CD4-positive, alpha-beta T cell treated with Interleukin-17A for 4 hours (primary cell): Measurements from ENCODE around the gene DNAI2.

ENCODE experiments used
- DNase-seq: peaks from one replicate; pipeline ENCODE4 v3.0.0-alpha.2; 2020; ENCODE audit warnings: mixed read lengths

The DNAI2 gene, protein sequence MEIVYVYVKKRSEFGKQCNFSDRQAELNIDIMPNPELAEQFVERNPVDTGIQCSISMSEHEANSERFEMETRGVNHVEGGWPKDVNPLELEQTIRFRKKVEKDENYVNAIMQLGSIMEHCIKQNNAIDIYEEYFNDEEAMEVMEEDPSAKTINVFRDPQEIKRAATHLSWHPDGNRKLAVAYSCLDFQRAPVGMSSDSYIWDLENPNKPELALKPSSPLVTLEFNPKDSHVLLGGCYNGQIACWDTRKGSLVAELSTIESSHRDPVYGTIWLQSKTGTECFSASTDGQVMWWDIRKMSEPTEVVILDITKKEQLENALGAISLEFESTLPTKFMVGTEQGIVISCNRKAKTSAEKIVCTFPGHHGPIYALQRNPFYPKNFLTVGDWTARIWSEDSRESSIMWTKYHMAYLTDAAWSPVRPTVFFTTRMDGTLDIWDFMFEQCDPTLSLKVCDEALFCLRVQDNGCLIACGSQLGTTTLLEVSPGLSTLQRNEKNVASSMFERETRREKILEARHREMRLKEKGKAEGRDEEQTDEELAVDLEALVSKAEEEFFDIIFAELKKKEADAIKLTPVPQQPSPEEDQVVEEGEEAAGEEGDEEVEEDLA

DNA sequence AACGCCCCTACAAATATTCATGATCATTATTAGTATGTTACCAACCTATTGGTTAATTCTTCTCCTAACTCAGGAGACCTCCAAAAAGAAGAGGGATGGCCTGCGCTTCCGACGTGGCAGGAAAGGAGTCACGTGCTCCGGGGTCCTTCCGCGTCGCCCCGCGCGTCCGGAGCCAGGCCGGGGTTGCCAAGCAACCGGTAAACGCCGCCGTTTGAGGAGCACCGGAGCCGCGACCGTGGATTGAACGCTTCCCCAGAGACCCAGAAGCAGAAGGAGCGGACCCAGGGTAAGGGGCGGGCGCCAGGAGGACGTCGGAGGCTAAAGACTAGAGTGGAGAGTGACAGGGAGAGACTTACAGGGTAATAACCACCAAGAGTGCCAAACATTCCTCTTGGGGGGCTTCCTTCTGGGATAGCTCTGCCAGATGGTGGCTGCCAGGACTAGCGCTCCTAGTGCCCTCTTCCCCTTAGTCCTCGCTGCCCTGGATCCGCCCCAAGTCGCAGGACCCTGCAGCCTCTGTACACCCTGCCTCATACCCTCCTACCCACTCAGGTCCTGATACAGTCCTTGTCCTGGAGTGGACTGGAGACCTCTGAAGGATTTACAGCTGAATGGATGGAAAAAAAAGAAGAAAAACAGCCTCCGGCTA lies at the start of gene DNAI2:
TSS of gene DNAI2 (plus strand) at position 175 of the 649 bp plus-strand sequence. CDS start 7,584 bp downstream, outside the sequence.
- peak; percentile 49 for DNase-seq

DNA sequence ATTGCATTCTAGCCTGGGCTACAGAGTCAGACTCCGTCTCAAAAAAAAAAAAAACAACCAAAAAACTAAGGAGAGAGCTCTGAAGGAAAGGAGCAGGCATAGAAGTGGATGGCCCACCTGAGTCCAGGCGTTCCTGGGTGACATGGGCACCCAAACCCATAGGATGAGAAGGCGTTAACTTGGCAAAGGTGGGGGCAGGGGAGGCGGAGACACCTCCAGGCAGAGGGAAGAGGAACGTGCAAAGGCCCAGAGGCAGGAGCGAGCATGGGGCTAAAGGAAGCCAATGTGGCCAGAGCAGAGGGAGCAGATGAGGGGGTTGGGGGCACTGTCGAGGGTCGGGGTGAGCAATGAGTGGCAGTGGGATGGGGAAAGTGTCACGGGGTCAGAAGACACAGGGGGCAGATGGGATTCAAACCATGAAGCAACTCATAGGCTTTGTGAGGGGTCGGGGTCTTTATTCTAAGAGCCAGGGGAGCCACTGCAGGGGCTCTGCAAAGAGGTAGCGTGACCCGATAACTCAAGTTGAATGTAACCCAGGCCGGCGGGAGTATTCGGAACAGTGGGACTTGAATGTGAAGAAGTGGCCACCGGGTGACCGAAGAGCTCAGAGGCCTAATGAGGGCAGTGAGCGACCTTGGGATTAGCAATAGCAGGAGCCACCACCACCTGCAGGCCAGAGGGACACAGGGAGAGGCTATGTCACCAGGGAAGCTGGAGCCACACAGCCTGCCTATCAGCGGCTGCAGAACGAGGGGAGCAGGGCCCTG lies 48.9 kb upstream of the DNAI2 start:
- DNase-seq = no peak

DNA sequence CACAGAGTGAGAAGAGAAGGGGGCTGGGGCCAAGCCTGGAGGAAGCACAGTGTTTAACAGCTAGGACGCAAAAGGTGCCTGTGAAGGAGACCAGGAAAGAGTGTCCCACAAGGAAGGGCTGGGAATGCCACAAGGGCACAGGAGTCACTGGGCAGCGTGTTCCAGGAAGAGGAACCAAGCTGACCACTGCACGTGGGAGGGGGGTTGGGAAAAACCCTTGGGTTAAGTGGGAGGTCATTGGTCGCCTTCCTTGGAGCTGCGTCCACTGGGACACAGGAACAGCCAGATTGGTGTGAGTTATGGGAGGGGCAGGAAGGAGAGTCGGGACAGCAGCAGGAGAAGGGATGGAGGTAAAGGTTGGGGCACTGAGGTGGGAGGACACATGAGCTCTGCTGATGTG lies 47.8 kb upstream of the DNAI2 start:
- no peak for DNase-seq

DNA sequence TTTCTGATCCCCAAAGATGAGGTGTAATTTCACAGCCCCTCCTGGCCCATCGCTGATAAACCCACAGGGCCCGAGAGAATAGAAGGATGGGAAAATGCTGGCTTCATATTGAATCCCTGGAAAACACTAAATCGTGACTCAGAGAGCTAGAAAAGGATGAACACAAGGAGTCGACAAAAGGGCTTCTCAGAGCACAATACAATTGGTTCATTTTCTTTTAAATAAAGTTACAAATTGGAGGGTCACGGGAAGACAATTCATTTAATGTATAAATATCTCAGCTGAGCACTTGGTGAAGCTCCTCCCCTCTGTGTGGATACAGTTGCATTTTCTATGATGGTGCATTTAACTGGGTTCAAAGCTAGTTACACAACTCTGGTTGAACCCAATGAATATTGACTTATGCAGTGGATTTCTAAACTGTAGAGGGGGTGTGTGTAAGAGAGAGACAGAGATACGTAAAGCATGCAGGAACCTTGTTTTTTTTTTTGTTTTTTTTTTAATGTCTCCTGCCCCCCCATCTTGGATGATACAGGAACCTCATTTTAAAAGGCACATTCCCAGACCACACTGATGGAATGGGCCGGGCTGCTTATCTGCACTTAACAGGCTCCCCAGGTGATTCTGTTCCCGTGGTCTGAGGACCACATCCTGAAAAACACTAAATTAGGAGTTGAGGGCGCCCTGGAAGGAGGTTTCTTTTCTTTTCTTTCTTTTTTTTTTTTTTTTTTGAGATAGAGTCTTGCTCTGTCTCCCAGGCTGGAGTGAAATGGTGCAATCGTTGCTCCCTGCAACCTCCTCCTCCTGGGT lies 46.6 kb upstream of the DNAI2 start:
- DNase-seq = no peak

DNA sequence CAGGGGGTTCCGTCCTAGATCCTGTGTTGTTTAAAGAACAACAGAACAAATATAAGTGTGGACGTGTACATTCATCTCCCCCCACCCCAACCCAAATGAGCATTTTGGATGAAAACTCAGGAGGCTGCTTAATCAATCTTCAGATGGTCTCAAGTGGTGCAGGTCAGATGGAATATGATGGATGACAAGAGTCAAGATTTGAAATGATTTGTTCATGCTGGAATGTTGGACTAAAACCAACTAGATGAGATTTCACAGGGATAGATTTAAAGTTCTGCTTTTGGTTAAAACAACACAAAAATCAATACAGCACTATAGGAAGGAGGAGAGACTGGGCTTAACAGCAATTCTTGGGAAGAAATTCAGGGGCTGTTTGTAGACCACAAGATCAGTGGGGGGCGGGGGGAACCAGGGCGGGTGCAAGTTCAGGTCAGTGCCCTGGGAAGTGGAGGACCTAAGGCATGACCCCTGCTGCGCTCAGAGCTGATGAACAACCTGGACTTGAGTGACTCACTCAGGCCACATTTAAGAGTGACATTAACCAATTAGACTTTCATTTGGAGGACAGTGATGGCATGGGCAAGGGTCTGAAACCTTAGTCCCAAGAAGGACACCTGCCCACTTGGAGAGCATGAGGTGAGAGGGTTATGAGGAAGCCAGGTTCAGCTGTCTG lies 45.6 kb upstream of the DNAI2 start:
- DNase-seq = no peak

DNA sequence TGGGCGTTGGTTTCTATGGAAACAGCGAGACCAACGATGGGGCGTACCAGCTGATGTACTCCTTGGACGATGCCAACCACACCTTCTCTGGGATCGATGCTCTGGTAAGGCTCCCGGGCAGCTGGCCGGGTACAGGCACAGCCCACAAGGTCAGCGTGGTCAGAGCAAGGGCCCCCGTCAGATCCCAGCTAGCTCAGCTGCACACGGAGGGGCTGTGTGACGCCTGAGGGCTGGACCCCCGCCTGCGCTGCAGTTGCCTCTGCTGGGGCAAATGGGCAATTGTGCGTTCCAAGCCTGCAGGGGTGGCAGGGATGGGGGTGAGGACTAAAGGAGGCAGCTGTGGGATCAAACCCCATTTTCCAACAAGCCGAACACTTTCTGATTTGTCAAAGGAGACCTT lies 43.1 kb upstream of the DNAI2 start:
- DNase-seq = no peak

DNA sequence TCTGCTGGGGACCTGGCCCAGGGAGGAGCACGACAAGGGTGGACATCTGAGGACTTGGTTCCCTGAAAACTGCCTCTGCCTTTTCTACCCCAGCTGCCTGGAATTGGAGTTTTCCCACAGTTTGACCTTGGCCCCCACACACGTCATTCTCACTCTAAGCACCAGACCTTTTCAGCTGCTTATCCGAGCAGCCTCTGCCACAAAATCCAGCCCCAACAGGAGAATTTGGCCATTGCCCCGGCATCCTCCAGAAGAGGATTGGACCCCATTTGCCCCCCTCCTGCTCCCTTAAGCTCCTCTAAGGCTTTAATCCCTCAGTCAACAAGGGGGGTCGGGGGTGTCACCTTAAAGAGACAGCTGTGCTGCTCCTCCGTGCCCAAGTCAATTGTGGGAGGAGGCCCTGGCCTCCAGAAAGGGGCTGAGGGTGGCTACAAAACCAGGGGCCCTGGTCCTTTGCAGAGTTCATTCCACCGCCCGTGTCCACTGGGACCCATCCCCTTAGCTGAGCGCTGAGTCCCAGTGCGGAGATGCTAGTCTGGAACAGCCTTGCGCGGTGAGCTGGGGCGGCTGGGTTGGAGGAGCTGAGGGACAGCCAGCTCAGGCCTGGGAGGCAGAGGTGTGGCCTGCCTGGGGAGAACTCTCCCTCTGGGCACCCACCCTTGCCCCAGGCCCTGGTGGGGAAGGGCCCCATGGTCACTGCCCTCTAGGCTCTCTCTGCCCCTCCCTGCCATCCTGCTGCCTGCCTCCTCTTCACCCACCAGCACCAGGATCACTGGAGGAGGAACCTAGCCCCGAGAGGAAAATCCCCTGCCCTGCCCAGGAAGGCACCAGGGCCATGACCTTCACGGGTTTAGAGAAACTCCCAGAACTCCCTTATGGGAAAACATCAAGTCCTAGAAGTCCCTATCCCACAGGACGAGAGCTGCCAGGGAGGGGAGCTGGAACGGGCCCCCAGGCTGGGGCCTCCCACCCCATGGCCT lies 41.8 kb upstream of the DNAI2 start:
- no peak for DNase-seq

DNA sequence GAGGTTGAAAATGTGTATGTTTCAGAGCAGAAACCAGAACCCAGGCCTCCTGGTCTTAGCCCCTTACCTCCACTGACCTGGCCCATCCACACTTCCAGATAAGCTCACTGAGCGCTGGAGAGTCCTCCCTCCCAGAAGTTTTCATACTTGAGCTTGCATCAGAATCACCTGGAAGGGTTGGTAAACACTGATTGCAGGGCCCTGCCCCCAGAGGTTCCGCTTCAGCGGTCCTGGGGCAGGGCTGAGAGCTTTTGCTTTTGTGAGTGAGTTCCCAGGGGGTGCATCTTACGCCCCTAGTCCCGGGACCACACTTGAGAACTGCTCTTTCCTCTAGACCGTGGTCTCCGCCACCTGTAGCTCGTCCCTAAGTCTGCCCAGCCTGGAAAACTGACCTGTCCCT lies 40.1 kb upstream of the DNAI2 start:
- no peak for DNase-seq

DNA sequence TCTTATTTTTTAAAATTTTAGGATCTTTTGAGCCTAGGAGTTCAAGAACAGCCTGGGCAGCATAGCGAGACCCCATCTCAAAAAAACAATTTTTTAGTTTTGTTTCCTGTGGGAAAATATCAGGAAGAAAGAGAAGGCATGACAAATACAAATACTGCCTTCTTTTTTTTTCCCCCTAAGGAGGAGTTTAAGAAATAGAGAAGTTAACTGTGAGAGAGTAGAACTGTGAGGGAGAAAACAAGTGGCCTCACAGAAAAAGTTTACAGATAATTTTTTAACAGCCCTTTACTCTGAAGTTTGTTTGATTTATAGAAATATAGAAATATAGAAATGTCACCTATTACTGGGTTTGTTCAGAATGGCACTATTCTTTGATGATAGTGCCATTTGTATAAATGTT lies 39.5 kb upstream of the DNAI2 start:
- DNase-seq = no peak

DNA sequence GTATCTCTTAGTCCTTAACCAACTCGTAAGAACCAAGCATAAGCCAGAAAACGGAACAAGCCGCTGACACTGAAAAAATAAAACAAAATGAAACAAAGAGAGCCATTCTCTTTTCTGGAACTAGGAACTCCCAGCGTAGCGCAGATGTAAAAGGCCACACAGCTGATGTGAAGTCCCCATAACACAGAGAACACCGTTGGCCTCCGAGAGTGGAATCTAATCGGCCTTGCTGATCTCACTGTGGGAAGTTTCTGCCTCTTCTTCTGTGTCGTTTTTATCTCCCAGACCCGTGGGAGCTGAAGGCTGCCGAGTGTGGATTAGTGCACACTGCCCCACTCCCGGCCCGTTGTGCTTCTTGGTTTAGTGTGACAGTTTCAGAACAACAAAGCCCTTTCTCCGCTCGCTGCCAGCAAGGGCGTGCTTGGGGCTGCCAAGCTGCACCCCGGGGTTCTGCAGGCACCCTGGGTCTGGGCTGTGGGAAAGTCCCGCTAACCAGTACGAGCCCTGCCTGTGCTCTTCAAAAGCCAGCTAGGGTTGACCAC lies 38.9 kb upstream of the DNAI2 start:
- no peak for DNase-seq

DNA sequence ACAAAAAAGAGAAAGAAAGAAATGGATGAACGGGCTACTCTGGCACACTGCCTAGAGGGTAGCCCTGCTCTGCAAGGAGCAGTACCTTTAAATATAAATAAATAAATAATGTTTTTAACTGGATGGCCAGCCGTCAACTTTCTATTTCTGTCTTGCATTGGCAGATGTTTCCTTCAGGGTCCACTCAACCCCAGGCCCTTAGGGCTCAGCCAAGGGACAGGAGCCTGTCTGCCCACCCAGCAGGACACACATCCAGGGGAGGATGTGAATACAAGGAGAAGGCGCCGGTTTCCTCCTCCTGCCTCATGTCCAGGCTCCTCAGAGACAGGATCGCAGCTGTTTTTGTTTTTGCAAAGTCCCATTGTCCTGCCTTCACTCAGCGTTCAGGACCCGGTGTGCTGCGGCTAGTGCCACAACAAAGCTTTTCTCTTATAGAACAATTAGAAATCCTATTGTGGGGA lies 38.1 kb upstream of the DNAI2 start:
- no peak for DNase-seq

DNA sequence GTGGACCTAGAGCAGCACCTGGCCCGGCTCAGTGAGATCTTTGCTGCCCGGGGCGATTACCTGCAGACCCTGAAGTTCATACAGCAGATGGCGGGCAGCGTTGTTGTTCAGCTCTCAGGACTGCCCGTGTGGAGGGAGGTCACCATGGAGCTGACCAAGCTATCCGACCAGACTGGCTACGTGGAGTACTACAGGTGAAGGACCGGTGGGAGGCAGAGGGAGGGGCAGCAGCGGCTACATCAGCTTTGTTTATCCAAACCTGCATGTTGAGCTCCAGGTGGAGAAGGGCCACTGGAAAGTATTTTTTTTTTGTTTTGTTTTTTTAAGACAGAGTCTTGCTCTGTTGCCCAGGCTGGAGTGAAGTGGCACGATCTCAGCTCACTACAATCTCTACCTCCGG lies 36.7 kb upstream of the DNAI2 start:
- DNase-seq = no peak

DNA sequence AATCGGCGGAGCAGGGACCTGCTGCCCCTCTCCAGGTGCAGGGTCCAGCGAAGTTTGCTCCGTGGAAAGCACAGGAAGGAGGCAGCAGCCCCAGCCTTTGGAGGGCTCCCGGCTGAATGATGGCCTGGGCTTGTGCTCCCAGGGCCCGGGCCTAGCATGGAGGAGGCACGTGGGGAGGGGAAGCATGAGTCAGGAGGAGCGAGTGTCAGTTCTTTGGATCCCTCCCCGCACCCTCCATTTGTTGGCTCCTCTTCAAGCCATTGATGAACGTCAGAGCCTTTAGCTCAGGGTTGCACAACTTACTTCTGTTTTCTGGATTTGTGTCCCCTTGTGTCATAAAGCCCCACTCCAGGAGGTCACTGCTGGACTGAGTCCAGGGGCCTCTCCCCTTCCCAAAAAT lies 34.9 kb upstream of the DNAI2 start:
- no peak for DNase-seq

DNA sequence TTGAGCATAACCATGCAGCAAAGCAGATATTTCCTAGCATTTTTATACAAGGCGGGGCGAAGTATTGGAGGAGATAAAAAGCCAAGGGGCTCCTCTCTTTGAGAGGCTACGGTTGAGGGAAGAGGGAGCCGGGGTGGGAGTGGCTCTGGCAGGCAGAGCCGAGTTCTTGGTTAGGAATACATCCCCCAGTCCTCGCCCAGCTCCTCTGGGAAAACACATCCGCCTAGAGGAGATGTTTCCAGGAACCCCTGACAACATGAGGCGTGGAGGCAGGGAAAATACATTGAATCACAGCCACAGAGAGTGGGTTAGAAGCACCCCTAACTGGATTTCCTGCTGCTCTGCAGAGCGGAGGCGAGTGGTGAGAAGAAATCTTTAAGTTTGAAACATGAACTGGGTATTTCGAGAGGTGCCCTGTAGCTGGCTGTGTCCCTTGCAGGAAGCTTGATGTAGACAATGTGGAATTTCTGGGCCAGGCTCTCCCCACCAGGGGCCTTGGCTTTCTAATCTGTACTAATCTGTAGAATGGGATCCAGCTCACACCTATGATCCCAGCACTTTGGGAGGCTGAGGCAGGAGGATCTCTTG lies 33.3 kb upstream of the DNAI2 start:
- DNase-seq = no peak

DNA sequence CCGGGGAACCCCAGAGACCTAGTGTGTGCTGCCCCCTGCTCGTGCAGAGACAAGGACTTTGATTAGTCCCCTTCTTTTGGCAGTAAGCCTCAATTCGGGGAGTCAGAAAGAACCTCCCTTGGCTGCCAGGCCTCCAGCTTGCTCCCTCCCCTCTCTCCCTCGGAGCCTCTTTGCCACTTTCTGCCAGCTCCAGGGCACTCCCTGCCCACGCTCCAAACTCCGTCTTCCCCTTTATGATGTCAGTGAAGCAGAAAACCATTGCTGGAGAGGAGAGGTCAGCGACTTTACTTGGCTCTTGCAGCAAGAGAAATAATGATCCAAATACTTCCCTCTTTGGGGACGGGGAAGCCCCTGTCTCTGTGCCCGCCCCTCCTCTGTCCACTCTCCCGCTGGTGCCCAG lies 32.6 kb upstream of the DNAI2 start:
- DNase-seq = no peak

DNA sequence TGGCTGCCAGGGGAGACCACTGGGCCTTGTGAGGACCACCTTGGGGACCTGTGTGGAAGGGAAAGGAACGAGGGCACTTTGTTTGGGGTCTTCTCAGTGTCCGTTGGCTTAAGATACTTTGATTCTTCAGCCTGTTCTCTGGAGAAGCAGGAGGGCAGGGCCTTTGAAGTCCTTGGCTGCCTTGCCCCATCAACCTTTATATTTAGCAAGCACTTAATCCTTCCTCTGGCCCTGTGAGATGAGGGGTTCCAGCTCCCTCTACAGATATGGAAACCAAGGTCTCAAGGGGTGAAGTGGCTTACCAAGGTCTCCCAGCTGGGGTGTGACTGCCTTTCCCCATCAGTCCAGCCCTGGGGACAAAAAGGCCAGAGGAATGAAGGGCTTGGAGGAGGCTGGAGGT lies 32.2 kb upstream of the DNAI2 start:
- no peak for DNase-seq

DNA sequence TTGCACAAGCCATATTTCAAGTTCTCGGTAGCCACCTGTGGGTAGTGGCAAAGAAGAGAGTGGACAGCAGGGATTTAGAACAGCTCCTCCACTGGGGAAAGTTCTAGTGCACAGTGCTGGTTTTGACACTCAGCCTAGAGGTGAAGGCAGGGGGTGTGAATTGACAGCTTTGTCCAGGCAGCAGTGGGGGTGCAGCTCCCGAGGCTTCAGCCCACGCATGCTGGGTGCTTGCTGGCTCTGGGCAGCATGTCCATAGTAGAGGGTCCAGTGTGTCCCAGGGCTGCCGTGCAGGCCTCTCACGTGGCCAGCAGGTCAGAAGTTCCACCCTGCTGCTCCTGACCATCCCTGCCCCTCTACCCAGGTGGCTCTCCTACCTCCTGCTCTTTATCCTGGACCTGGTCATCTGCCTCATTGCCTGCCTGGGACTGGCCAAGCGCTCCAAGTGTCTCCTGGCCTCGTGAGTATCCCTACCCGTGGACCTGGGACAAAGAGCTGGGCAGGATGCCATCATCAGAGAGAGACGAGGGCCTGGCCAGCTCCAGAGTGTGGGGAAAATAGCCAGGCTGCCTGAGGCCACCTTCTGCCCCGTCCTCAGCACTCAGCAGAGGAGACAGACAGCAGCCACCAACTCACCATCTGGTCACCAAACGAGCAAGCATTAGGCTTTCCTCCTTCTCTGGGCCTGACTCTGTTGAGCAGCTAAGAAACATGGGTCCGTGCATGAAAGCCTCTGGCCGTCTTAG lies 30.9 kb upstream of the DNAI2 start:
- no peak for DNase-seq

DNA sequence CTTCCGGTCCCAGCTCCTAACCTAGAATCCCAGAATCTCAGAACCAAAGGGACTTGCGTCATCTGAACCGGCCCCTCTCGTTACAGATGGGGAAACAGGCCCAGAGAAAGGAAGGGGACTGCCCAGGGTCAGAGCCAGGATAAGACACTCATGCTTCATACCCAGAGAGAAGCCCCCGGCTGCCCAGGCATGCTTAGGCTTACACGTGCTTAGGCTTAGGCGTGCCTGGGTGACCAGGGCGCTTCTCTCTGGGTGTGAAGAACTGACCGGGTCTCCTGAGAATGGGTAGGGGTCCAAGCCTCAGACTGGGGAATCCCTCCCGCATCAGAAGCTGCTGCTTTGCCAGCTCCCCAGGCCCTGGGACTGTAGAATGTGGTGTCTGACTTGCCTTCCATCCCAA lies 29.9 kb upstream of the DNAI2 start:
- no peak for DNase-seq

DNA sequence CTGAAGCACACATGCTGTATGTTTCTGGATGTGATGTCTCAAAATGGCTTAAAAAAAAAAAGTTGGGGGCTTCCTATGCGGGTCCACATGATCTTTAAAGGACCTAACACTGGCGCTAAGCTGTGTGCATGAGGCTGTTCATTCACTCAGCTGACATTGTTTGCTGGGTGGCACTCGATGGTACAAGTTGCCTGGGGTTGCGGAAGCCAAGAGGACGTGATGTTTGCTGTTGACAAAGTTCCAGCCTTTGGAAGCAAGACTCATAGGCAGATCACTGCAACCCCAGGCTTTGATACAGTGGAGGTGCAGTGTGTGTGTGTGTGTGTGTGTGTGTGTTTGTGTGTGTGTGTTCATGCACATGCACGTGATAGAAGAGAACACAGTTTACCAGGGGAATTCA lies 29.5 kb upstream of the DNAI2 start:
- DNase-seq = no peak
